Testis (tissue), 2 donors: ENCODE data around the gene FOCAD.

Source experiments
- CTCF ChIP-seq, 3 experiments: fragments of 450-650 bp in 2 of 3; fragments of 200-600 bp in 1 of 3; sonication (generic) in 1 of 3; IDR thresholded peaks; one replicate each; pipeline ENCODE4 v1.5.1; 2016 to 2019; ENCODE audit warnings: antibody characterized with exemption in 3 of 3, mild to moderate bottlenecking in 2 of 3, moderate library complexity in 1 of 3
- POLR2A ChIP-seq: fragments of 450-650 bp; IDR thresholded peaks from one replicate; pipeline ENCODE4 v1.6.1; 2017; ENCODE audit warnings: antibody characterized with exemption, mild to moderate bottlenecking, moderate library complexity

- no peak for TF ChIP-seq POLR2A
- no peak for TF ChIP-seq CTCF (IDR thresholded peaks at IDR 0.05)
These were observed 306.8 kb downstream of the FOCAD start for GRCh38 chr9:20990867-20991266.
